GM12892 (cell line): ENCODE results near the gene PRSS48.
"Not testable (repeated sequence)": the region's sequence is repeated elsewhere in the genome, so short reads cannot be mapped to it uniquely, and the experiment has no call there.

Experiments used
- DNase-seq: peaks from one replicate; pipeline ENCODE4 v3.0.0; 2011; ENCODE audit not compliant: insufficient read length
- FAIRE-seq: peaks from 2 replicates; lab custom pipeline; 2011; peaks lifted over from hg19 to GRCh38; lab: Jason Lieb, UNC
- POLR2A ChIP-seq: IDR thresholded peaks from 2 replicates; pipeline ENCODE4 v1.6.1; 2011; ENCODE audit warnings: low read depth, low read length, control low read depth
- POLR2AphosphoS5 ChIP-seq: IDR thresholded peaks from 2 replicates; pipeline ENCODE4 v1.6.1; 2011; ENCODE audit warnings: low read depth, low read length, control low read depth
- TAF1 ChIP-seq: IDR thresholded peaks from 2 replicates; pipeline ENCODE4 v1.6.1; 2011; ENCODE audit warnings: low read depth, mild to moderate bottlenecking, control low read depth, low read length, borderline replicate concordance

The PRSS48 gene

GRCh38 chr4:151310124-151310728 is 33.3 kb downstream of the PRSS48 start:
- FAIRE-seq (no peak), DNase-seq (no peak)
- TF ChIP-seq POLR2AphosphoS5: no peak

- TF ChIP-seq POLR2A (no peak), TAF1 (no peak), POLR2AphosphoS5 (no peak)
- DNase-seq (no peak), FAIRE-seq (no peak)
Measured at GRCh38 chr4:151313306-151314009, 36.5 kb downstream of the PRSS48 start.

GRCh38 chr4:151314010-151314355 is 37.0 kb downstream of the PRSS48 start:
- TF ChIP-seq POLR2A: no peak
- TF ChIP-seq POLR2AphosphoS5: no peak
- no peak for TF ChIP-seq TAF1
- FAIRE-seq: no peak
- DNase-seq: no peak

GRCh38 chr4:151314479-151314878 is 37.5 kb downstream of the PRSS48 start:
- FAIRE-seq: no peak
- TF ChIP-seq POLR2A: no peak
- no peak for TF ChIP-seq POLR2AphosphoS5
- TF ChIP-seq TAF1: no peak
- no peak for DNase-seq

- DNase-seq: no peak
- TF ChIP-seq POLR2A (no peak), POLR2AphosphoS5 (no peak), TAF1 (no peak)
- no peak for FAIRE-seq
Measured at GRCh38 chr4:151315212-151315886, 38.4 kb downstream of the PRSS48 start.

- FAIRE-seq: no peak
- no peak for TF ChIP-seq POLR2AphosphoS5
Measured at GRCh38 chr4:151316645-151317044, 39.7 kb downstream of the PRSS48 start.

GRCh38 chr4:151318307-151319006 is 41.5 kb downstream of the PRSS48 start:
- TF ChIP-seq POLR2A (no peak), TAF1 (no peak), POLR2AphosphoS5 (no peak)
- FAIRE-seq (no peak), DNase-seq (no peak)

More at GRCh38 chr4:151316645-151317044, 39.7 kb downstream of the PRSS48 start:
- DNase-seq: no peak

GRCh38 chr4:151319490-151319889 is 42.5 kb downstream of the PRSS48 start:
- no peak for DNase-seq
- no peak for TF ChIP-seq POLR2AphosphoS5
- no peak for TF ChIP-seq TAF1
- TF ChIP-seq POLR2A: no peak
- no peak for FAIRE-seq

- TF ChIP-seq TAF1 (no peak), POLR2A (no peak), POLR2AphosphoS5 (no peak)
- no peak for DNase-seq
- FAIRE-seq: no peak
Measured at GRCh38 chr4:151321586-151321985, 44.6 kb downstream of the PRSS48 start.

- not testable (repeated sequence) for DNase-seq, FAIRE-seq
Measured at GRCh38 chr4:151322161-151322560, 45.2 kb downstream of the PRSS48 start.

- TF ChIP-seq TAF1 (no peak), POLR2AphosphoS5 (no peak), POLR2A (no peak)
- DNase-seq (no peak), FAIRE-seq (no peak)
Measured at GRCh38 chr4:151322570-151322969, 45.6 kb downstream of the PRSS48 start.
